SHP77 treated with DMSO at 0.1 percent for 48 hours (cell line): ENCODE measurements around the gene ZNF865.

Source experiments
- DNase-seq: peaks from one replicate; lab custom pipeline; 2025; lab: John Stamatoyannopoulos, UW

ZNF865 gene

GRCh38 chr19:55623561-55623960 lies 18.1 kb downstream of the ZNF865 start:
- DNase-seq: no peak

GRCh38 chr19:55624109-55625003 lies 18.9 kb downstream of the ZNF865 start, which contains the start of gene ZNF784:
TSS of gene ZNF784 (minus strand) at chr19:55624566. CDS start at chr19:55624561, 5 bp downstream.
- peak; percentile 89 for DNase-seq

GRCh38 chr19:55625004-55625326 lies 19.5 kb downstream of the ZNF865 start:
- no peak for DNase-seq

DNA sequence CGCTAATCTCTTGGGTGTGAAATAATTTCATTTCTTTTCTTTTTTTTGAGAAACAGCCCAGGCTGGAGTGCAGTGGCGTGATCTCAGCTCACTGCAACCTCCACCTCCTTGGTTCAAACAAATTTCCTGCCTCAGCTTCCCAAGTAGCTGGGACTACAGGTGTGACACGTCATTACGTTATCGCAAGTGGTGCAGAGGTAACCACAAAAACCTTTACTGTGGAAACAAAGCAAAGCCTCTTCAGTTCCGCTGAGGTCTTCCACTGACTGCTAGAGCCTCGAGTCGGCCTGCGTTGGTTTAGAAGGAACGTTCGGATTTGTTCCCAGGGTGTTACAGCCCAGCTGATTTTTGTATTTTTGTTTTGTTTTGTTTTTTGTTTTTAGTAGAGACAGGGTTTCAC lies 20.9 kb downstream of the ZNF865 start:
- no peak for DNase-seq

GRCh38 chr19:55632463-55632834 lies 27.0 kb downstream of the ZNF865 start:
- peak; percentile 75 for DNase-seq

DNA sequence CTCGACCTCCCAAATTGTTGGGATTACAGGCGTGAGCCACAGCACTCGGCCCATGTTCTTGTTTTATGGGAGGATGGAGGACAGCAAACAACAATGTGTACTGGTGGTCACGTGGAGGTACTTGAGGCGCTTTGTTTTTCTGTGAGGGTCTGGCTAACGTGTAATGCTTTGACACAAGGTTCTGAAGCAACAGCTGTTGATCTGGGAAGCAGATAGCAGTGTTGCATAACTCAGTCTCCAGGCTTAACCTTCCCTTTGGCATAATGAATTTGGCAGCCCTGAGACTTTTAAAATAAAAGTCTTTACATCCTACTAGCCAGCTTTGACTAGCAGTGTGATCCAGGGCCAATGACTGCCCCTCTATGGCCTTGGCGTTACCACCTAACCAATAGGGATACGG lies 28.4 kb downstream of the ZNF865 start:
- DNase-seq: no peak

DNA sequence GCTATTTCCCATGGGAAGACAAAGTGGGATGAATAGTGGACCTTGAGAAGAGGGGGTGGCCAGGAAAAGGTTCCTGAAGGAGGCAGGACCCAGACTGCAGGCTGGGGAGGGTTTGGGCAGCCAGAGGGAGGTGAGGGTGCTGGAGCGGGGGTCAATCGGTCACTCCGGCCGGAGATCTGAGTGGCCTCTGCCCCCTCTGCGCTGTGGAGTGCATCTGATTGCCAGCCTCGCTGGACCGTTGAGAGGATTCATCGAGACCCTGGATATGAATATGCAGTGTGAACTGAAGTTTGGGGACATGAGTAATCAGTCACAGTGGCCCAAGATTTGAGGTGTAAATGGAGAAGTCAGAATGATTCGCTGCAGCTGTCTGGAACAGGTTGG lies 29.9 kb downstream of the ZNF865 start:
- no peak for DNase-seq

DNA sequence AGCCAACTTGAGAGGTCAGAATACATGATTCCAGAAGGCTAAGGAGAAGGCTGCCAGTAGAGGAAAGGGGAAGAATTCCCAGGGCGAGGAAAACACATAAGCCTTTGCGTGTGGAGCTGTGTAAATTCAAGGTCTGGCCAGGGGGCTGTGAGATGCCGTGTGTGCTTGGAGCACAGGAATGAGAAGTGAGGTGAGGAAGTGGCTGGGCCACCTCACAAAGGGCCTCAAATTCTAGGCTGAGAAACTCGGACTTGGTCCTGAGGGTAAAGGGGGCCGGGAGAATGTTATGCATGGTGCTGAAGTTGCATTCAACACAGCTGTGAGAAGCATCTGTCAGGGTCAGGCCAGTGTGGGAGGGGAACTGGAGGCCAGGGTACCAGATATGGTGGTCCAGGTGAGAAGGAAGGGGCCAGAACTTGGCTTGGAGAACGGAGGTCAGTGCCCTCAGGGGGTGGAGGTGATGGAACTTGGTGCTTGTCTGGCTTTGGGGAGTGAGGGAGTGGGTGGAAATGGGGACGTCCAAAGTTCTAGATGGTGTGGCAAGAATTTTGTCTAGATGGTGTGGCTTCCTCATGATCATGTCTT lies 30.5 kb downstream of the ZNF865 start:
- no peak for DNase-seq

DNA sequence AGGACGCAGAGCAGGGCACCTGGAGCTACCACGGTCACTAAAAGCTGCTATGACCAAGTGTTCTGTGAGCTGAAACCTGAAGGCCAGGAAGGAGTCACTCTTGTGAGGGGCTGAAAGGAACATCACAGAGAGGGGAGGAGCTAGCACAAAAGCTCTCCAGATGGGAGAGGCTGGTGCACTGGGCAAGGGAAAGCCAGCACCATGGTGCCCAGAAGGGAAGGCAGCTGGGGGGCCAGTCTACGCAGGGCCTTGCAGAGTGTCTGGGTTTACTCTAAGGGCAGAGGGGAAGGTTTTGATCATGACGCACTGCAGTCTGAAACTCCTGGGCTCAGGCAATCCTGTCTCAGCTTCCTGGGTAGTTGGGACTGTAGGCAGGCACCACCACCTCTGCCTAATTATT lies 31.3 kb downstream of the ZNF865 start:
- no peak for DNase-seq

DNA sequence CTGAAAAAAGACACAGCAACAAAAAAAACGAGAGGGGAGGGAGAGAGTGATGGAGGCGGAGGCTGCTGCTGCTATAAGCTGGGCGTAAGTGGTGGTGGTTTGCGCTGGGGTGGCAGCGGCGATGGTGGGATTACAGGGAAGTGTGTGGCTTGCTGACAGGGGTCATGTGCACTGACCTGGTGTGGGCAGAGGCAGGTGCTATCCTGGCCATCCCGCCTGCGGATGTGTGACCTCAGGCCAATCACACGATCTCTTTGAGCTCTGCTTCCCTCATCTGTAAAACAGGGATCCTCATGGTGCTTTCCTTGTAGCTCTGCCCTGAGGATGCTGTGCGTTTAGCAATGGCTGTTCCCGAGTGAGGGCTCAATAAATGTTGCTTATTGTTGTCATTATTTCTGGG lies 32.1 kb downstream of the ZNF865 start:
- DNase-seq: no peak

- DNase-seq: peak; percentile 17
Observed at GRCh38 chr19:55638864-55639359, 33.5 kb downstream of the ZNF865 start.

DNA sequence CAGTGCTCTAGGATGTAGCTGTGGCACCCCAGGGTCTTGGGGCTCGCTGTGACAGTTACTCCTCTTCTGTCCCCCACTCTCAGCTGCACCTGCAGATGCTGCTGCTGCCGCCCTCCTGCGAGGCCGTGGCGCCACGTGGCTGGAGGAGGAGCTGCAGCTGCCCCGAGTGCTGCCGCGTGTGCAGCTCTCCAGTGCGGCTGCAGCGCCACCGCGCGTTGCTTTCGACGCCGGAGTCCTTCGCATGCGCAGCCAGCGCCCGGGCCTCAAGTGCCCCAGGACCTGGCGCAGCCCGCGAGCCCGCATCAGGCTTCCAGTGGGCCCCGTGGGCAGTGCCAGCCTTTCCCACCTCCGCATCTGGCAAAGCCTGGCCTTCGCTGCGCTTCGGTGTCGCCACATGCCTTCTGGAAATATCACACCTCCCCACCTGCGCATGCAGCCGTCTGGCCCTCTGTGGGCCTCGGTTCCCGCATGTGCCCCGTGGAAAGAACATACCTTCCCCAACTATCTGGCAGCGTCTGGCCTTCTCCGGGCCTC lies 34.7 kb downstream of the ZNF865 start:
- no peak for DNase-seq

DNA sequence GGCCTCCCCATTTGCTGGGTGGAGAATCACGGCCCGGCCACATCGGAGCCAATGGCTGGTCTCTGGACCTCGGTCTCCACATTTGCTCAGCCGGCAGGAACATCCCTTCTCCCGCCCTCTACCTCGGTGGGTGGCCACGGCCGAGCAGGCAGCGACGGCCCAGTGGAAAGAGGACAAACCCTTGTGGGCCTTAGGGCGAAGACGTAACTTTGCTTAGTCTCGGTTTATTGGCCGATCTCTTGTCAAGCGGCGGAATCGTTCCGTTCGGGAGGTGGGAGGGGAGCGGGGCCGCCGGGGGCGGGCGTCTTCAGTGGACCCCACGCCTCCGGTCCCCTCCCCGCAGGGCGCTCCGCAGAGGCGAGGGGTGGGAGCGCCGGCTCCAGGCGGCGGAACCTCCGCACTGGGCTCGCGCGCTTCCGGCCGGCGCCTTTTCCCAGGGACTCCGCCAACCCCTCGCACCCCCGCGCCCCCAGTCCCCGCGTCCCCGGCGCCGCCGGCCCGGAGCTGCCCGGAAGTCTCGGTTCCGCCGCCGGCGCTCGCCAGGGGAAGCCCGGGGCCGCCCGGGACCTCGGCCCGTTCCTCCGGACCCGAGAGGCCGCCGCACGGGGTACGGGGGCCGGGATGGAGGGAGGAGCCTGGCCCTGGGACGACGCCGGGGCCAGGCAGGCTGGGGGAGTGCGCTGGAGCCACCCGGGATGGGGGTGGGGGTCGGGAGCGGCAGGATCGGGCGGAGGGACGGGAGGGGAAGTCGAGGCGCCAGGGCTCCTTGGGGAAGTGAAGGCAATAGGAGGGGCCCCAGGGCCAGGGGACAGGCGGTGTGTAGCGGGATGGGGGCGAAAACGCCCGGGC lies 35.4 kb downstream of the ZNF865 start, which contains the start of gene ZNF580:
ZNF580 (plus strand) TSS at position 426 of the 849 bp plus-strand sequence. CDS start 1,507 bp downstream, outside the sequence.
- DNase-seq: peak; percentile 24

GRCh38 chr19:55641426-55642152 lies 36.1 kb downstream of the ZNF865 start:
- DNase-seq: no peak

DNA sequence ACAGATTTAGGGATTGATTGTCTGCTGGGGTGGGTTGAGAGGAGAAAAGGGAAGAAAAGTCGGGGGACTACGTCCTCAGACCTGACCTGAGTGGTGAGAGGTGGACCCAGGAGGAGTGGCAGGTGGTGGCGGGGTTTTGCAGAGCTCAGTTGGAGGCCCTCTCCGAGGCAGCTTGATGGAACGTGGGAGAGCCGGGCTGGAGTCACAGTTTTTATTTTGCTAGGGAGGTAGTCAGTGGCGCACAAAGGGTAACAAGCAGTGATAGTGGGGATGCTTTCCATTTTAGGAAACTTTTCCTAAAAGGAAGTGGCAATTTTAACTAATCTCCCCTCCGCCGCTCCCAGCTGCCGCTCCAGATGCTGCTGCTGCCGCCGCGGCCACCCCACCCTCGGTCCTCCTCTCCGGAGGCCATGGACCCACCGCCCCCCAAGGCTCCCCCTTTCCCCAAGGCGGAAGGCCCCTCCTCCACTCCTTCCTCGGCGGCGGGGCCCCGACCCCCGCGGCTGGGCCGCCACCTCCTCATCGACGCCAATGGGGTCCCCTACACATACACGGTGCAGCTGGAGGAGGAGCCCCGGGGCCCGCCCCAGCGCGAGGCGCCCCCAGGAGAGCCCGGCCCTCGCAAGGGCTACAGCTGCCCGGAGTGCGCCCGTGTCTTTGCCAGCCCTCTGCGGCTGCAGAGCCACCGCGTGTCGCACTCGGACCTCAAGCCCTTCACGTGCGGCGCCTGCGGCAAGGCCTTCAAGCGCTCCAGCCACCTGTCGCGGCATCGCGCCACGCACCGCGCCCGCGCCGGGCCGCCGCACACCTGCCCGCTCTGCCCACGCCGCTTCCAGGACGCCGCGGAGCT lies 36.9 kb downstream of the ZNF865 start:
- DNase-seq: no peak

DNA sequence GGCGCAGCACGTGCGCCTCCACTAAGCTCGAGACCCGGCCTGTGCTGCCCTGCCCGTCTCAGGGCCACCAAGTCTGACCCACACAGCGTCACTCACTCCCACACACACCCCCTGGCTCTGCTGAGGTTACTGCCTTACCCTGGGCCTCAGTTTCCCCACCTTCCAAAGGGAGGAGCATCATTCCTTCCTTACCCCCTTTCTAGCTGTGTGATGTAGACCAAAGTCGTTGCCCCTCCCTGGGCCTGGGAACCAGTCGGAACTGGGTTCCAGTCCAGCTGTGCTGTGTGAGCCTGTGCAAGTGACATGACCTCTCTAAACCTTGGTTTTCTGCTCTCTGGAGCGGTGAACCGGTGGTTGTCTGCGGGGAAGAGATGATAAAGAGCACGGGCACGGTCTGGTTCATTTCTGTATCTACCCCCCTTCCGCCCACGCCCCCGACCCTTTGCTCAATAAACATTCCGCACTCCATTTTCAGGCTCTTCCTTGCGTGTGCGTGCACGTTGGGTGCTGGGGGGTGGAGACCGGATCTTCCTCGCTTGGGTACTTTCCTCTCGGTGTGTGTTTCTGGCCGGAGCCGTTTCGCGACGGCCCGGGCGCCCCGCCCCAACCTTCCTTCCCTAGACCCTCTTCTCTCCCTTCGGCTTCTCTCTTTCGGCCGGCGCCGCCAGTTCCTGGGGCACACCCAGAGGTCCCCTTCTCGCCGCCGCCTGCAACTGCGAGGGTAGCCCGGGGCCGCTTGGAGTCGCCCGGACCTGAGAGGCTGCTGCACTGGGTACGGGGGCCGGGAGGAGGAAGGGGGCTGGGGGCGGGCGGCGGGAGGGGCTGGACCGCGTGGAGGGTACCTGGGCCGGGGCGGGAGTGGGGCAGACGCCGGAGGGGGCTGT lies 37.8 kb downstream of the ZNF865 start, which contains the start of gene ZNF581:
ZNF581 (plus strand) TSS at position 647 of the 884 bp plus-strand sequence. CDS start 923 bp downstream, outside the sequence.
- peak; percentile 59 for DNase-seq

DNA sequence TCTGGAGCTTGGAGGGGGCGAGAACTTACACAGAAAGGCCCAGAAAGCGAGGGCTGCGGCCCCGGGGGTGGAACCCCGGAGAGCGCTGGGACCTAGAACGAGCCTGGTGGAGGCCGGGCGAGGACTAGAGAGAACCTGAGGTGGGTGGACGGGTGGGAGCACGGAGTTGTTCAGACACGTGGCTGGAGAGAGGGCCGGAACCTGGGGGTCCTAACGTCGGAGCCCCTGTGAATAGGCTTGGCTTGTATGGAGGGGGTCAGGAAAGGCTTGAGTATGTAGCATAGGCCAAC lies 38.4 kb downstream of the ZNF865 start:
- DNase-seq: no peak

- no peak for DNase-seq
Observed at GRCh38 chr19:55644191-55644833, 38.9 kb downstream of the ZNF865 start.
